SKM-1 treated with dmso at 0.1 percent for 144 hours (cell line): ENCODE measurements around the gene UGGT1.
A peak's percentile ranks its signal among the peaks of the same experiment; 100 is the strongest.

Experiments
- DNase-seq: peaks from one replicate; lab custom pipeline; 2025; ENCODE audit not compliant: unreplicated experiment; lab: John Stamatoyannopoulos, UW

Gene UGGT1

GRCh38 chr2:128214251-128214650 is 123.3 kb downstream of the UGGT1 start:
- DNase-seq, result no peak

GRCh38 chr2:128214866-128215460 is 124.0 kb downstream of the UGGT1 start:
- no peak for DNase-seq

- peak; percentile 22 for DNase-seq
These were observed 125.1 kb downstream of the UGGT1 start for GRCh38 chr2:128215897-128216642.

GRCh38 chr2:128217671-128218070 is 126.7 kb downstream of the UGGT1 start:
- peak; percentile 70 for DNase-seq

GRCh38 chr2:128219891-128220290 is 128.9 kb downstream of the UGGT1 start:
- no peak for DNase-seq

GRCh38 chr2:128227862-128228261 is 136.9 kb downstream of the UGGT1 start:
- no peak for DNase-seq

GRCh38 chr2:128228894-128229293 is 137.9 kb downstream of the UGGT1 start:
- no peak for DNase-seq

- DNase-seq, result peak; percentile 83
These were observed 142.2 kb downstream of the UGGT1 start for GRCh38 chr2:128232965-128233789.

- DNase-seq, result no peak
These were observed 142.9 kb downstream of the UGGT1 start for GRCh38 chr2:128233790-128234395.

- no peak for DNase-seq
These were observed 143.6 kb downstream of the UGGT1 start for GRCh38 chr2:128234613-128235012.

- no peak for DNase-seq
These were observed 144.6 kb downstream of the UGGT1 start for GRCh38 chr2:128235581-128235980.

- DNase-seq, result no peak
These were observed 145.6 kb downstream of the UGGT1 start for GRCh38 chr2:128236491-128237035.

GRCh38 chr2:128237081-128237534 is 146.1 kb downstream of the UGGT1 start:
- DNase-seq, result no peak

GRCh38 chr2:128237911-128238697 is 147.1 kb downstream of the UGGT1 start:
- DNase-seq, result no peak

- DNase-seq, result no peak
These were observed 150.9 kb downstream of the UGGT1 start for GRCh38 chr2:128241896-128242295.
